Peyer's patch (tissue), 4 donors: ENCODE data around the gene PARP15. TPM values are rescaled to one million over a fixed set of nuclear protein-coding genes. Genes with fewer than 3 reads are reported as not detected.
"Not testable (repeated sequence)": the region's sequence is repeated elsewhere in the genome, so short reads cannot be mapped to it uniquely, and the experiment has no call there.

Experiments used
- DNase-seq, 3 donors: peaks; one replicate each; pipeline ENCODE4 v3.0.0-alpha.2; 2017 to 2019
- H3K27ac ChIP-seq, 4 donors: fragments of 200-600 bp; sonication (generic); one replicate each; pipeline ENCODE4 v1.5.1; 2016 to 2019
- H3K27me3 ChIP-seq, 2 donors: fragments of 200-600 bp; sonication (generic); one replicate each; pipeline ENCODE4 v1.5.1; 2019
- H3K36me3 ChIP-seq, 3 donors: fragments of 200-600 bp; sonication (generic); one replicate each; pipeline ENCODE4 v1.5.1; 2016 to 2019
- H3K4me1 ChIP-seq, 4 donors: fragments of 200-600 bp; sonication (generic); one replicate each; pipeline ENCODE4 v1.5.1; 2016 to 2019
- H3K4me3 ChIP-seq, 4 donors: fragments of 200-600 bp; sonication (generic); 1 replicate in 3 of 4; 2 replicates in 1 of 4; pipeline ENCODE4 v1.5.1; 2016 to 2019; ENCODE audit warnings: mild to moderate bottlenecking in 1 of 4
- H3K9me3 ChIP-seq, 4 donors: fragments of 200-600 bp; sonication (generic); one replicate each; pipeline ENCODE4 v1.5.1; 2016 to 2019; ENCODE audit warnings: mild to moderate bottlenecking in 1 of 4
- POLR2A ChIP-seq, 2 donors: fragments of 450-650 bp; IDR thresholded peaks; one replicate each; pipeline ENCODE4 v1.5.1; 2017; ENCODE audit warnings: antibody characterized with exemption in 2 of 2, mild to moderate bottlenecking in 2 of 2, moderate library complexity in 2 of 2
- total RNA-seq, 4 donors: library from RNA; depleted of rRNA; stranded (reverse); fragments of >200 nt; gene quantifications; one replicate each; pipeline ENCODE4 v1.1.0, GENCODE V29; 2016
- TF ChIP-seq, protein P1 (sequence below), 6 experiments: fragments of 450-650 bp in 4 of 6; fragments of 200-600 bp in 2 of 6; sonication (generic) in 1 of 6; IDR thresholded peaks; one replicate each; pipeline ENCODE4 v1.5.1; 2017 to 2019; ENCODE audit warnings: antibody characterized with exemption in 6 of 6, mild to moderate bottlenecking in 3 of 6, moderate library complexity in 1 of 6

PARP15 gene
- total RNA-seq, 4 donors from 2014 or later: 3.1 to 109 (median 6.5) TPM

DNA sequence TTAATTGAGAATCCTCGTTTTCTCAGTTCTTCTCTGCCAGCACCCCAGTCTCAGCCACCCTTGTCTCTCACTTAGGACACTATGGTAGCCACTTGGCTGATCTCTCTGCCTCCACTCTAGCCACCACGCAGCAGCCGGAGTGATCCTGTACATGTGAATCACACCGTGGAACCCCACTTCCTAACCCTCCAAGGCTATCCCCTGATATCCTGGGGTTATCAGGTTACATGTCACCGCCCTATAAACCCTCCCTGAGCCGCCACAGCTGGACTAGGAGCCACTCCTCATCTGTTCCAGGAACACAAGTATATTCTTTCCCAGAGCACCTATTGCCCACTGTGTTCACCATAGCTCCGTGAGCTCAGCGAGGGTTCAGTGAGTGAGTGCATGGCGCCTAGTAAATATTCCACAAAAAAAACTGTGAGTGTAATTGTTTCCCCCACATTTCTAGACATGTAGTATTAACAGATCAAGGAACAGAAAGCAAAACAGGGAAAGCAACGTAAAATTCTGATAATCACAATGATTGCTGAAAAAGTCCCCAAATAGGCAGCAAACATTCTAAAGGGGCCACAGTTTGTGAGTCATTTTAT is 102.5 kb downstream of the PARP15 start:
- Histone ChIP-seq H3K4me1 (peaks cover 3 to 34% (median 16%) of the 10 kb centered on the region in 4 donors), H3K27me3 (no peaks in the 10 kb centered on the region), H3K4me3 (peak overlapping the region; percentile 82 to 100 (median 86)), H3K27ac (peak overlapping the region; percentile 92 to 99 (median 95)), H3K9me3 (no peaks in the 10 kb centered on the region), H3K36me3 (no peaks in the 10 kb centered on the region)
- TF ChIP-seq, protein P1, sequence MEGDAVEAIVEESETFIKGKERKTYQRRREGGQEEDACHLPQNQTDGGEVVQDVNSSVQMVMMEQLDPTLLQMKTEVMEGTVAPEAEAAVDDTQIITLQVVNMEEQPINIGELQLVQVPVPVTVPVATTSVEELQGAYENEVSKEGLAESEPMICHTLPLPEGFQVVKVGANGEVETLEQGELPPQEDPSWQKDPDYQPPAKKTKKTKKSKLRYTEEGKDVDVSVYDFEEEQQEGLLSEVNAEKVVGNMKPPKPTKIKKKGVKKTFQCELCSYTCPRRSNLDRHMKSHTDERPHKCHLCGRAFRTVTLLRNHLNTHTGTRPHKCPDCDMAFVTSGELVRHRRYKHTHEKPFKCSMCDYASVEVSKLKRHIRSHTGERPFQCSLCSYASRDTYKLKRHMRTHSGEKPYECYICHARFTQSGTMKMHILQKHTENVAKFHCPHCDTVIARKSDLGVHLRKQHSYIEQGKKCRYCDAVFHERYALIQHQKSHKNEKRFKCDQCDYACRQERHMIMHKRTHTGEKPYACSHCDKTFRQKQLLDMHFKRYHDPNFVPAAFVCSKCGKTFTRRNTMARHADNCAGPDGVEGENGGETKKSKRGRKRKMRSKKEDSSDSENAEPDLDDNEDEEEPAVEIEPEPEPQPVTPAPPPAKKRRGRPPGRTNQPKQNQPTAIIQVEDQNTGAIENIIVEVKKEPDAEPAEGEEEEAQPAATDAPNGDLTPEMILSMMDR (IDR thresholded peaks at IDR 0.05): no peak
- TF ChIP-seq POLR2A (IDR thresholded peaks at IDR 0.05): no peak
- peak; percentile 36 to 63 (median 61) for DNase-seq

DNA sequence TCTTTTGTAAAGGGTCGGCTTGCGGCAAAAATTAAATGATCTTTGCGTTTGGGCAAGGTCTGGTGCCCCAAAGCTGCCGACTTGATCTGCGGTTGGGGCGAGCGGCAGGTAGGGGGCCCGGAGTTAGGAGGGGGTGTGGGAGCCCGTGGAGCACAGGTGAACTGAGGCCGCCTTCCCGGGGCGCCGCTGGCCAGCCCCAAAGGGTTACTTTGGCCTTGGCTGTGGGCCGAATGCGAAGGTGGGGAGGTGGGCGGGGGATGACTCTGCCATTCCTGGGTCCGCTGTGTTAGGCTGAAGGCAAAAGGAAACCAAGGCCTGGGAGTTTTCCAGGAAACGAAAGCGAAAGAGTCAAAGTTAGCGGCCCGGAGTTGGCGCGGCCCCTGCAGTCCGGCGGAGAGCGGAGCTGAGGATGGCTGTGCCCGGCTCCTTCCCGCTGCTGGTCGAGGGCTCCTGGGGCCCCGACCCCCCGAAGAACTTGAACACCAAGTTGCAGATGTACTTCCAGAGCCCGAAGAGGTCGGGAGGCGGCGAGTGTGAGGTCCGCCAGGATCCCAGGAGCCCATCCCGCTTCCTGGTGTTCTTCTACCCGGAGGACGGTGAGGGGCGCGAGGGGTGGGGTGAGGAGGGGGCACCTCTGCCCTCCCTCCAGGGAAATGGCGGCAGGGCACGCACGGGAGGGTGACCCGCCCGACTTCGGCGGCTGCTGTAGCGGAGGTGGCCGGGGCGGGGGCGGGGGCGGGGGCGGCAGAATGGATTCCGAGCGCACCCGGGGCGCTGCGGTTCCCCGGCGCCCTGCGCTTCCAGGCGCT is 103.2 kb downstream of the PARP15 start, which contains the start of gene PARP14:
TSS of gene PARP14 (plus strand) at position 365 of the 809 bp plus-strand sequence. CDS start at position 410, 45 bp downstream.
- H3K4me1 ChIP-seq: peaks cover 3 to 34% (median 16%) of the 10 kb centered on the region in 4 donors
- H3K36me3 ChIP-seq: no peaks in the 10 kb centered on the region
- H3K27ac ChIP-seq: peak within 1 kb of the TSS; percentile 92 to 99 (median 95)
- peak; percentile 66 to 70 for TF ChIP-seq POLR2A (IDR thresholded peaks at IDR 0.05)
- TF ChIP-seq, protein P1 (IDR thresholded peaks at IDR 0.05): peak in 3 of 6 experiments; percentile 17 to 40 (median 36)
- H3K9me3 ChIP-seq: no peaks in the 10 kb centered on the region
- H3K27me3 ChIP-seq: no peaks in the 10 kb centered on the region
- peak; percentile 74 to 87 (median 83) for DNase-seq
- peak within 1 kb of the TSS; percentile 82 to 100 (median 86) for H3K4me3 ChIP-seq

DNA sequence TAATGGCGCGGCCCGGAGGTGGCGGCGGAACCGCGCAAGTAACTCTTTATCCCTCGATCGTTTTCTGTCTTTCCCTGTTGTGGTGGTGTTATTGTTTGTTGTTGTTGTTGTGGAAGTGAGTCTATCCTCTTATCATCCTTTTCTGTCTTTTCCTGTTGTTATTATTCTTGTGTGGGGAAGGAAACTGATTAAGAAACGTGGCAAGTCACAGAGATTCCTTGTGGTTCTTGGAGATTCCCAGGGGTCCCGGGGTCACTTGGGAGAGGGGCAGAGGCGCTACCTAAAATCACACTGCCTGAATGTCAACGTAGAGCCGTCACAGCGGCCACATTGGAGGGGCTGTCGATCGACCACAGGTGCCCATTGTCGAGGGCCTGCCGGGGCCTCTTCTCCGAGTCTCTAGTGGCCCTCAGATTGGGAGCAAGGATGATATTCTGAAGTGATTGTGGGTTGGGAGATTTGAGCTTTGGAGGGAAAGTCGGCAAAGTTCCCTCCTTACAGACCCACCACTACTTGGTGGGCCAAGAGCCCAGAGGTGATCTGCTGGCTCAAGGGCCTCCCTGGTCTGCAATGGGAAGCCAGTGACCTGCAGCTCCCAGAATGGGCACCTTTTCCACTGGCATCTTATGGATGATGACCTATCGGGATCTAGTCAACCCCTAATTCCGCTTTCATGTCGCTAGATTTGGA is 104.0 kb downstream of the PARP15 start:
- no peaks in the 10 kb centered on the region for H3K9me3 ChIP-seq
- H3K4me1 ChIP-seq: peaks cover 3 to 34% (median 16%) of the 10 kb centered on the region in 4 donors
- DNase-seq: no peak
- peak overlapping the region; percentile 92 to 99 (median 95) for H3K27ac ChIP-seq
- H3K27me3 ChIP-seq: no peaks in the 10 kb centered on the region
- TF ChIP-seq, protein P1 (IDR thresholded peaks at IDR 0.05): no peak
- no peak for TF ChIP-seq POLR2A (IDR thresholded peaks at IDR 0.05)
- H3K36me3 ChIP-seq: no peaks in the 10 kb centered on the region
- peak overlapping the region; percentile 82 to 100 (median 86) for H3K4me3 ChIP-seq

DNA sequence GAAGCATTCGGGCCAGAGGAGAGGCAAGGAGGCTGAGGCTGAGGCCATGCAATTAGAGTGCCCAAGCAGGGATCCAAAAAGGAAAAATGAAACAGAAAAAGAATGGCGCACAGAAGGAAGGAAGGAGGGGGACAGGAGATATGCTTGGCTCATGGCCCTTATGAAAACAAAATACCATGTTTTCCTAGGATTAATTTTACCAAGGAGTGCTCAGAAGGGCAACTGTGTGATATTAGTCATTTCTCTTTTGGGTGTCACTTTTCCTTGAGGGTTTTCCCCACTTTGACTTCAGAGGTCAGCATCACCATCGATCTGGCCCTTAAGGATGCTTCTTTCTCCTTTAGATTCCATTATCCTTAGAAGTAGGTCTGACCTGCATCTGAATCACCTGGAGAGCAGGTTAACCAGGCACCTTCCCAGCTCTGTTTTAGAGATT is 104.5 kb downstream of the PARP15 start:
- Histone ChIP-seq H3K27ac (peak overlapping the region; percentile 92 to 99 (median 95)), H3K9me3 (no peaks in the 10 kb centered on the region), H3K36me3 (no peaks in the 10 kb centered on the region), H3K27me3 (no peaks in the 10 kb centered on the region), H3K4me3 (peak overlapping the region; percentile 82 to 100 (median 86)), H3K4me1 (peaks cover 3 to 34% (median 16%) of the 10 kb centered on the region in 4 donors)
- DNase-seq: no peak
- no peak for TF ChIP-seq POLR2A (IDR thresholded peaks at IDR 0.05)
- TF ChIP-seq, protein P1 (IDR thresholded peaks at IDR 0.05): no peak

DNA sequence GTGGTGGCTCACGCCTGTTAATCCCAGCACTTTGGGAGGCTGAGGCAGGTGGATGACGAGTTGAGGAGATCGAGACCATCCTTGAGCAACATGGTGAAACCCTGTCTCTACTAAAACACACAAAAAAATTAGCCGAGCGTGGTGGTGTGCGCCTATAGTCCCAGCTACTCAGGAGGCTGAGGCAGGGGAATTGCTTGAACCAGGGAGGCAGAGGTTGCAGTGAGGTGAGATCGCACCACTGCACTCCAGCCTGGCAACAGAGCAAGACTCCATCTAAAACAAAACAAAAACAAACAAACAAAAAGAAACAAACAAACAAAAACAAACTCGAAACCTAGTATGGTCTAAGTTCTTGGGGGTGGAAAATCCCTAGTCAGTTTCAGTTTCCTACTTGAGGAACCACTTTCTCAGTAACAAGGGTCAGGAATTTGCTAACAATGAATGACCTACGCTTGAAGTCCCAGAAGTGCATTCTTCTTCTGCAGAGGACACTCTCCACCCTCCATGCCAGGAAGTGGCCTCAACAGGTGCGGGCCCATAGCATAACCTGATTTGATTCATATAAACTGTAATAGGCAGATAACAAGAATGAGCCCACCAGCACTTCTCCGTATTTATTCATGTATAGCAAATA is 105.4 kb downstream of the PARP15 start:
- DNase-seq, H3K36me3 ChIP-seq, H3K9me3 ChIP-seq, H3K27me3 ChIP-seq: not testable (repeated sequence)
- H3K27ac ChIP-seq: peak overlapping the region; percentile 44 to 98 (median 92)
- peak overlapping the region in 2 of 4 donors; percentile 13 to 100 for H3K4me3 ChIP-seq
- H3K4me1 ChIP-seq: peaks cover 3 to 34% (median 16%) of the 10 kb centered on the region in 4 donors
